HUES6 (cell line): Measurements from ENCODE around the gene SCGB1D1.

Source experiments
- H3K27ac ChIP-seq: 2 replicates; pipeline ENCODE4 v1.7.0; 2013; ENCODE audit warnings: low read depth, mild to moderate bottlenecking, low read length, inconsistent platforms
- H3K27me3 ChIP-seq: 2 replicates; pipeline ENCODE4 v1.6.1; 2013; ENCODE audit warnings: low read length; ENCODE audit not compliant: control insufficient read depth, insufficient read depth
- H3K36me3 ChIP-seq: 2 replicates; pipeline ENCODE4 v1.6.1; 2013; ENCODE audit warnings: low read length; ENCODE audit not compliant: control insufficient read depth, insufficient read depth
- H3K4me1 ChIP-seq: 2 replicates; pipeline ENCODE4 v1.6.1; 2013; ENCODE audit warnings: low read length; ENCODE audit not compliant: control insufficient read depth, insufficient read depth
- H3K4me3 ChIP-seq: 2 replicates; pipeline ENCODE4 v1.5.1; 2013; ENCODE audit warnings: low read depth, low read length
- H3K9ac ChIP-seq: one replicate; pipeline ENCODE4 v1.6.1; 2013; ENCODE audit warnings: mild to moderate bottlenecking, low read length
- H3K9me3 ChIP-seq: 2 replicates; pipeline ENCODE4 v1.6.1; 2013; ENCODE audit warnings: low read depth, low read length; ENCODE audit not compliant: control insufficient read depth, insufficient read depth

SCGB1D1 gene, protein sequence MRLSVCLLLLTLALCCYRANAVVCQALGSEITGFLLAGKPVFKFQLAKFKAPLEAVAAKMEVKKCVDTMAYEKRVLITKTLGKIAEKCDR

DNA sequence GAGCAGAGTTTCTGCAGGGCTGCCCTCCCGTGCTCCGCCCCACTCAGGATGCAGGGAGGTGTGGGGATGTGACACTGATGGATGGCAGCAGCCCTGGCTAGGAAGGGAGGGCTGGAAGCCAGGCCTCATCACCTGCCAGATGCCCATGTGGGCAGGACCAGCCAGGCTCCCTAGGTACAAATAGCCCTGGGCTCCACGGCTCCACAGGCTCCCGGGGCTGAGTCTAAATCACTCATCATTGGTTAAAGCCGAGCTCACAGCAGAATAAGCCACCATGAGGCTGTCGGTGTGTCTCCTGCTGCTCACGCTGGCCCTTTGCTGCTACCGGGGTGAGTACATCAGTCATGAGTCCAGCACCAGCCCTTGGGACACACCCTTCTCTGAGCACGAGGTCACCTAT lies at the start of gene SCGB1D1:
Gene SCGB1D1 (plus strand): TSS at position 206 of the 400 bp plus-strand sequence. CDS start 69 bp downstream, at position 275.
- no peak within 1 kb of the TSS for H3K4me3 ChIP-seq
- no peak within 1 kb of the TSS for H3K9ac ChIP-seq
- H3K27me3 ChIP-seq, result peaks cover 12% of the 10 kb centered on the region; the same call in 1 of the 2 replicates
- no peak within 1 kb of the TSS for H3K27ac ChIP-seq
- no peaks in the 10 kb centered on the region for H3K9me3 ChIP-seq
- H3K4me1 ChIP-seq, result no peaks in the 10 kb centered on the region
- no peaks in the 10 kb centered on the region for H3K36me3 ChIP-seq

DNA sequence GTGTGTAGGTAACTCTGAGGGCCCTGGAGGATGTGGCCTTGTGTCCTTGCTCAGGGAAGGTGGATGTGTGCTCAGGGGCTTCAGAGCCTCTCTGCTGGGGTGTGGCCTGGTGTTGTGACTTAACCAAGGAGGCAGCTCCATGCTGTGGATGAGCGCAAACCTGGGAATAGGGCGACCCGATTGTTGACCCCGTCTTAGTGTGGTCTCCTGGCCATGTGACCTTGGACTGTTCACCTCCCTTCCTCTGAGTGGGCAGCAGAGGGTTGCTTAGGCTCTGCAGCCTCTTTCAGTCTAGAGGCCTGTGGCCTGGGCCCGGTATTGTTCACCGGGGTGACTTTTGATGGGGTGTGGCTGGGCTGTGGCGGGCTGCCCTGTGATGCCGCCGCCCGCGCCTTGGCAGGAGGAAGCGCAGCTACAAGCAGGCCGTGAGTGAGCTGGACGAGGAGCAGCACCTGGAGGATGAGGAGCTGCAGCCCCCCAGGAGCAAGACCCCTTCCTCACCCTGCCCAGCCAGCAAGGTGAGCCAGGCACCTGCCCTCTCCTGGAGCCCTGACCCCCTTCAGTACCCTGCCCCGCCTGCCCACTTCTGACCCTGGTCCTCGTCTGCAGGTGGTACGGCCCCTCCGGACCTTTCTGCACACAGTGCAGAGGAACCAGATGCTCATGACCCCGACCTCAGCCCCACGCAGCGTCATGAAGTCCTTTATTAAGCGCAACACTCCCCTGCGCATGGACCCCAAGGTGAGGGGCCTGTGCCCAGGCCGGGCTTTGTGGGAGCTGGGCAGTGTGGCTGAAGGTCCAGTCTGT lies 49.5 kb upstream of the SCGB1D1 start:
- Histone ChIP-seq H3K4me1 (no peaks in the 10 kb centered on the region), H3K9ac (no peak overlapping the region), H3K36me3 (peaks cover 87% of the 10 kb centered on the region), H3K27ac (no peak overlapping the region), H3K4me3 (no peak overlapping the region), H3K27me3 (no peaks in the 10 kb centered on the region), H3K9me3 (no peaks in the 10 kb centered on the region)

DNA sequence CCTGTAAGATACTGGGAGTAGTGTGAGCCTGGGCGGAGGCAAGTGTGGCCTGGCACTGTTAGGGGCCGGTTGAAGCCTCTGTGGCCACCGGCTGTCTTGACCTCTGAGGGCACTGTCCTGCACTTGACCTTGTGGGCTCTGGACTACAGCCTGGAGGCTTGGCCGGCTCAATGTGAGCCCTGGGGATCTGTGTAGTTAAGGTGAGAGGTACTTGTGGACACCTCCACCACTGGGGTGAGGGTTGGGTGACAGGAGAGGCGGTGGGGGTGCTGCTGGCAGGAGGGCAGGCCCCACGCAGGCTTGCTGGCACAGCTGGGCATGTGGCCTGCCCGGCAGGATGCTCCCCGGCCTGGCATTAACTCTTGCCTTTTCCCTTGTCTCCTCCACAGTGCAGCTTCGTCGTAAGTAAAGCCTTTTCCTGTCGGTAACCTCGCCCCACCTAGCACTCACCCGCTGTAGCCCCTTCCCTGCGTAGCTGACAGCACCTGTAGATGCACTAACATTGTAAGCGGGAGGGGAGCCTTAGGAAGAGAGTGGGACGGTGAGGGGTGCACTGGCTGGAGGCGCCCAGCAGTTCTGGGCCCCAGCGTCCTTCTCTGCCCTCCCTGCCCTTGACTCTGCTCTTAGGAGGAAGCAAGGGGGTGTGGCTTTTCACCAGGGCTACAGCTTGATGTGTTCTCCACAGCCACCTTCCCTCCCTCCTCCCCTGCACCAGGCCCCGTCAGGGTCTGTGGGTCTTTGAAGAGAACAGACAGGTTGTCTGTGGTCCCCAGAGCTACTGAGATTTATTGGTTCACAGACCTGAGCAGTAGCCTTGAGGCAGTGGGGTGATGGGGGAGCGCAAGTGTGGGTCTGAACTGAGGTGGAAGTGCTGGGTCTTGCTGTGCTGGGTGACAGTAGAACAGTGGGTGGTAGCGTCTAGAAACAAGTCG lies 48.6 kb upstream of the SCGB1D1 start:
- Histone ChIP-seq H3K9me3 (no peaks in the 10 kb centered on the region), H3K4me3 (no peak overlapping the region), H3K4me1 (no peaks in the 10 kb centered on the region), H3K9ac (no peak overlapping the region), H3K27me3 (no peaks in the 10 kb centered on the region), H3K27ac (no peak overlapping the region), H3K36me3 (peaks cover 95% of the 10 kb centered on the region)

DNA sequence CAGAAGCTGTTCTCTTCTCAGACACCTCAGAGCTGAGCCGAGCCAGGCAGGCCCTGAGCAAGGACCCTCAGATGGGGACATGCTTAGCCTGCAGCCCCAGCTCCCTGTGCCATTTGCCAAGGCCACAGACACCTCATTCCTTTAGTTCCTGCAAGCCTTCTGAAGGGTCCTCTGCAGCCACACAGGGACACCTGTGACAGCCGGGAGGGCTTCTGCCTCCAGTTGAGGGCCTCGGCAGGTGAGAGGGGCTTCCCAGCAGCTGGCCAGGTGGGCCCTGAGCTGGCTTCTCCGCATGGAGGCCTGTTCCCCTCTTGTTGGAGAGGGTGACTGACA lies 48.0 kb upstream of the SCGB1D1 start:
- no peaks in the 10 kb centered on the region for H3K4me1 ChIP-seq
- no peaks in the 10 kb centered on the region for H3K27me3 ChIP-seq
- H3K27ac ChIP-seq, result no peak overlapping the region
- no peaks in the 10 kb centered on the region for H3K9me3 ChIP-seq
- no peak overlapping the region for H3K9ac ChIP-seq
- peaks cover 99% of the 10 kb centered on the region for H3K36me3 ChIP-seq
- H3K4me3 ChIP-seq, result no peak overlapping the region

DNA sequence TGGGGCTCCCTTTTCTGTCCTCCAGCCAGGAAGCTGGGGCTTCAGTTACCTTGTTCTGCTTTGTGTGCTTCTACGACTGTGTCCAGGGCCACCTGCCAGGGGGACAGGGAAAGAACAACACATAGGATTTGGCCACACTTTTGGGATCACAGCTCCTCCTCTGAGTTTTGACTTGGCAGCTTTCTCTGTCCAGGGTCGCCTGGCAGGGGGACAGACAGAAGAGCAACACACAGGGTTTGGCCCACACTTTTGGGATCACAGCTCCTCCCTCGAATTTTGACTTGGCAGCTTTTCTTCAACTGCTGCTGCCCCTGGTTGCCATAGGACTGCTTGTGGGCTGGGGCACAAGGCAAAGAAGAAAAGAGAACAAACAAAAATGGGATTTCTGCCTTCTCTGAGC lies 47.1 kb upstream of the SCGB1D1 start:
- Histone ChIP-seq H3K27me3 (no peaks in the 10 kb centered on the region), H3K9me3 (no peaks in the 10 kb centered on the region), H3K36me3 (peaks cover 99% of the 10 kb centered on the region), H3K4me3 (no peak overlapping the region), H3K27ac (no peak overlapping the region), H3K4me1 (no peaks in the 10 kb centered on the region), H3K9ac (no peak overlapping the region)

DNA sequence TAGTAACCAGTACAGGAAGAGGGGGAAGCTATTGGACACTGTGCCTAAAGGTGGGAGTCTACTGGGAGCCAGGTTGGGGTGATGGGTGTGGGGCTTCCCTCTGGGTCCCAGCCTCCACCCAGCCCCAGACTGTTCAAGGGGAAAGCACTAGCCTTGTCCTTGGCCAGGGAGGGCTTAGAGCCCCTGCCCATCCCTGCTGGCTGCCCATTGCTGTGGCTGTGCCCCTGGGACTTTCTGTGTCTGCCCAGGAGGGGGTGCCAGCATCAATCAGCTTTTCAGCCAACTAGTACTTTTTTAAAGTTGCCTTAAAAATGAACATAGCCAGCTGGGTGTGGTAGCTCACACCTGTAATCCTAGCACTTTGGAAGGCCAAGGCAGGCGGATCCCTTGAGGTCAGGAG lies 46.3 kb upstream of the SCGB1D1 start:
- no peaks in the 10 kb centered on the region for H3K4me1 ChIP-seq
- no peaks in the 10 kb centered on the region for H3K27me3 ChIP-seq
- no peaks in the 10 kb centered on the region for H3K9me3 ChIP-seq
- H3K27ac ChIP-seq, result no peak overlapping the region
- H3K4me3 ChIP-seq, result no peak overlapping the region
- peaks cover 99% of the 10 kb centered on the region for H3K36me3 ChIP-seq
- H3K9ac ChIP-seq, result no peak overlapping the region

DNA sequence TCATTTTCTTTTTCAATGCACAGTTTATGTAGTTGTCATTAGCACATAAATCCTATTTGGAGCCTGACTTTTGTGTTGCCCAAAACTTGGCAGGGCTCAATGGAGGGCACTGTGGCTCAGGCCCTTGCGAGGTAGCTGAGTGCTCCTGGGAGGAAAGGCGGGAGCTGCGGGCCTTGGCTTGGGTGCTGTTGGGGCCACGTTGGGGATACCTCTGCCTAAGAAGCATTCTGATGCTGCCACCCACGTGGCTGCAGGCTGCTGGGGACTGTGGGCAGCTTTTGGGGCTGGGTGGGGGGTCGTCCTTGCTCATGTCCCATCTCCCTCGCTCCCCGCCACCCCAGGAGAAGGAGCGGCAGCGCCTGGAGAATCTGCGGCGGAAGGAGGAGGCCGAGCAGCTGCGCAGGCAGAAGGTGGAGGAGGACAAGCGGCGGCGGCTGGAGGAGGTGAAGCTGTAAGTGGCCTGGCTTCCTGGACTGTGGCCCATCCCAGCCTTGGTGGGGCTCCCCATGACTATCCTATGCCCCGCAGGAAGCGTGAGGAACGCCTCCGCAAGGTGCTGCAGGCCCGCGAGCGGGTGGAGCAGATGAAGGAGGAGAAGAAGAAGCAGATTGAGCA lies 45.3 kb upstream of the SCGB1D1 start:
- no peaks in the 10 kb centered on the region for H3K9me3 ChIP-seq
- no peak overlapping the region for H3K27ac ChIP-seq
- H3K36me3 ChIP-seq, result peaks cover 99% of the 10 kb centered on the region
- H3K4me1 ChIP-seq, result no peaks in the 10 kb centered on the region
- no peak overlapping the region for H3K4me3 ChIP-seq
- no peak overlapping the region for H3K9ac ChIP-seq
- no peaks in the 10 kb centered on the region for H3K27me3 ChIP-seq

DNA sequence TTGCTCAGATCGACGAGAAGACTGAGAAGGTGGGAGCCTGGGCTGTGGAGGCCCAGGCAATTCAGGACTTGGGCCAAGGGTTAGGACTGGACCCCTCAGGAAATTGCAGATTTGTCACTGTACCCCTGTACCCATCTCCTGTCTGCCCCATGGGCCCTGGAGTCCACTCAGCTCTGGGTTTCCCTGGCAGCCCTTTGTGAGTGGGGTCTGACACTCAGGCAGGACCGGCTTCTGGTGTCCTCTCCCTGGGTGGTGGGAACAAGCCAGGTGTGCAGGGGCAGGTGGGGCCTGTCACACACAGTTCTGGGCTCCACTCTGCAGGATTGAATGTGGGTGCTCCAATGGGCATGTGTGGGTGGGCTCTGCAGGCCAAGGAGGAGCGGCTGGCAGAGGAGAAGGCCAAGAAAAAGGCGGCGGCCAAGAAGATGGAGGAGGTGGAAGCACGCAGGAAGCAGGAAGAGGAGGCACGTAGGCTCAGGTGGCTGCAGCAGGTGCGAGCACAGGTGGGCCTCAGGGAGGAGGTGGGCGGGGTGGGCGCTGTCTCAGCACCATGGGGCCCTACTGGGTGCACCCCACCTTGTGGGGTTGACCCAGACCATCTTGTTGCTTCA lies 44.6 kb upstream of the SCGB1D1 start:
- no peaks in the 10 kb centered on the region for H3K27me3 ChIP-seq
- H3K27ac ChIP-seq, result no peak overlapping the region
- H3K36me3 ChIP-seq, result peaks cover 99% of the 10 kb centered on the region
- no peaks in the 10 kb centered on the region for H3K9me3 ChIP-seq
- no peak overlapping the region for H3K9ac ChIP-seq
- no peak overlapping the region for H3K4me3 ChIP-seq
- H3K4me1 ChIP-seq, result no peaks in the 10 kb centered on the region

DNA sequence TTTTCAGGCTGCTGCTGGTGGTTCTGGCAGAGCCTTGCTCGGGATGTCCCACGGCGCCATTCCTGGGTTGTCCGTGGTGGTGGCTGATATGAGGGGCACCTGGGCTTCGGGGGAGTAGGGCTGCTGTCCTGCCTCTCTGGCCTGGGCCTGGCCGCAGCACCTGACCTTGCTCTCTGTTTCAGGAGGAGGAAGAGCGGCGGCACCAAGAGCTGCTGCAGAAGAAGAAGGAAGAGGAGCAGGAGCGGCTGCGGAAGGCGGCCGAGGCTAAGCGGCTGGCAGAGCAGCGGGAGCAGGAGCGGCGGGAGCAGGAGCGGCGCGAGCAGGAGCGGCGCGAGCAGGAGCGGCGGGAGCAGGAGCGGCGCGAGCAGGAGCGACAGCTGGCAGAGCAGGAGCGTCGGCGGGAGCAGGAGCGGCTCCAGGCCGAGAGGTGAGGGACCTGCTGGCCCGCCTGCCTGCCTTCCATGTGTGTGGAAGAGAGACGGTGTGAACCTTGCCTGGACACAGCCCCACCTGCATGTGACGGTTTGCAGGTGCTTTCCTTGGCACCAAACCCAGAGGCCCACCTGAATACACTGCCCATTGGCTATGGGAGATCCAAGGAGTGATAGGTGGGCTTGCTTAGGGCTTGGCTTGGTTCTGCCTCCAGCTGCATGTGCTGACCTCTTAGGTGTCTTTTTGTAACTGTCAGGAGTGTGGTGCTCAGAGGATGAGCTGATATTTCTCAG lies 43.4 kb upstream of the SCGB1D1 start:
- no peaks in the 10 kb centered on the region for H3K4me1 ChIP-seq
- H3K27ac ChIP-seq, result no peak overlapping the region
- H3K4me3 ChIP-seq, result no peak overlapping the region
- H3K9me3 ChIP-seq, result no peaks in the 10 kb centered on the region
- H3K36me3 ChIP-seq, result peaks cover 99% of the 10 kb centered on the region
- no peak overlapping the region for H3K9ac ChIP-seq
- no peaks in the 10 kb centered on the region for H3K27me3 ChIP-seq

DNA sequence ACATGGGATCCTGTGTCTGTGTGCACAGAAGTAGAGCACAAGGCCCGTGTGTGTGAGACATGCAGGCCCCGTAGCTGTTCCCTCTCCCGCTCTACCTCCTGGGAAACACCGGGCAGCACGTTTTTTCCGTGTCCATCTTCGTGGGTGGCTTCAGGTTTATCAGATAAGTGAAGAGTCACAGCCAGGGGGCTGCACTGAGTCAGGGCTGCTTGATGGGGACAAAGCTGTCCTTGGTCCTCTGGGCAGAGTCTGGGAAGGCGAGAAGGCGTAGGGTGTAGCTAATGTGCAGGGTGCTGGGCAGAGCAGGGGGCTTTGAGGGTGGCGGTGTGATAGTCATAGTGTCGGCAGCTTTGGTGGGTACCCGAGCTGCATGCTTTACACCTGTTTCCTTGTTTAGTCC lies 42.5 kb upstream of the SCGB1D1 start:
- H3K4me1 ChIP-seq, result no peaks in the 10 kb centered on the region
- no peaks in the 10 kb centered on the region for H3K27me3 ChIP-seq
- H3K9ac ChIP-seq, result no peak overlapping the region
- H3K36me3 ChIP-seq, result peaks cover 98% of the 10 kb centered on the region
- H3K9me3 ChIP-seq, result no peaks in the 10 kb centered on the region
- no peak overlapping the region for H3K27ac ChIP-seq
- no peak overlapping the region for H3K4me3 ChIP-seq
